GM12873 (cell line): ENCODE results near the gene OXNAD1.

Experiments
- TF ChIP-seq, protein P1 (sequence below): IDR thresholded peaks from 2 replicates; pipeline ENCODE4 v1.5.1; 2012; ENCODE audit warnings: low read depth, mild to moderate bottlenecking, moderate library complexity, low read length, control low read depth; ENCODE audit not compliant: insufficient read depth; ENCODE audit errors: missing control alignments

OXNAD1 gene

DNA sequence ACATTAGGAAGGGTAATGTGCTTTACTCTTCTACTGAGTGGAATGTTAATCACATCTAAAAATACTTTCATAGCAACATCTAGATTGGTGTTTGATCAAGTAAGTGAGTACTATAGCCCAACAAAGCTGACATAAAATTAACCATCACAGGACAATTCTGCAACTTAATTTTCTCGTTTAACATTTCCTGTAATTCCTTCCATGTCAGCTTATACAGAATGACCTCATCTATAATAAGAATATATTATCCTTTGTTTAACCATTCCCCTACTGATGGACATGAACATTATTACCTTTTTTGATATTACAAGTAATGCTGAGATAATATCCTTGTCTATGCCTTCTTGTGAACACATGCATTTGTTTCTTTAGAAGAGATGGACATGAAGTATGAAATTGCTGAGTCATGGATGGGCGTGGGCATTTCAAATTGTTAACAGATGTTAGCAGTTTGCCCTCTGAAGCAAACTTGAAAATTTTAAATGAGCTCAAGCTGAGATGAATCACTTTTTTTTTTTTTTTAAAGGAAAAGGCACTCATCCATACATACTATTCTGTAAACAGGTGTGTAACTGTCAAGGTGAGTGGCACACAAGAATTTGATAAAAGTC is 85.1 kb downstream of the OXNAD1 start:
- TF ChIP-seq, protein P1, sequence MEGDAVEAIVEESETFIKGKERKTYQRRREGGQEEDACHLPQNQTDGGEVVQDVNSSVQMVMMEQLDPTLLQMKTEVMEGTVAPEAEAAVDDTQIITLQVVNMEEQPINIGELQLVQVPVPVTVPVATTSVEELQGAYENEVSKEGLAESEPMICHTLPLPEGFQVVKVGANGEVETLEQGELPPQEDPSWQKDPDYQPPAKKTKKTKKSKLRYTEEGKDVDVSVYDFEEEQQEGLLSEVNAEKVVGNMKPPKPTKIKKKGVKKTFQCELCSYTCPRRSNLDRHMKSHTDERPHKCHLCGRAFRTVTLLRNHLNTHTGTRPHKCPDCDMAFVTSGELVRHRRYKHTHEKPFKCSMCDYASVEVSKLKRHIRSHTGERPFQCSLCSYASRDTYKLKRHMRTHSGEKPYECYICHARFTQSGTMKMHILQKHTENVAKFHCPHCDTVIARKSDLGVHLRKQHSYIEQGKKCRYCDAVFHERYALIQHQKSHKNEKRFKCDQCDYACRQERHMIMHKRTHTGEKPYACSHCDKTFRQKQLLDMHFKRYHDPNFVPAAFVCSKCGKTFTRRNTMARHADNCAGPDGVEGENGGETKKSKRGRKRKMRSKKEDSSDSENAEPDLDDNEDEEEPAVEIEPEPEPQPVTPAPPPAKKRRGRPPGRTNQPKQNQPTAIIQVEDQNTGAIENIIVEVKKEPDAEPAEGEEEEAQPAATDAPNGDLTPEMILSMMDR = no peak

DNA sequence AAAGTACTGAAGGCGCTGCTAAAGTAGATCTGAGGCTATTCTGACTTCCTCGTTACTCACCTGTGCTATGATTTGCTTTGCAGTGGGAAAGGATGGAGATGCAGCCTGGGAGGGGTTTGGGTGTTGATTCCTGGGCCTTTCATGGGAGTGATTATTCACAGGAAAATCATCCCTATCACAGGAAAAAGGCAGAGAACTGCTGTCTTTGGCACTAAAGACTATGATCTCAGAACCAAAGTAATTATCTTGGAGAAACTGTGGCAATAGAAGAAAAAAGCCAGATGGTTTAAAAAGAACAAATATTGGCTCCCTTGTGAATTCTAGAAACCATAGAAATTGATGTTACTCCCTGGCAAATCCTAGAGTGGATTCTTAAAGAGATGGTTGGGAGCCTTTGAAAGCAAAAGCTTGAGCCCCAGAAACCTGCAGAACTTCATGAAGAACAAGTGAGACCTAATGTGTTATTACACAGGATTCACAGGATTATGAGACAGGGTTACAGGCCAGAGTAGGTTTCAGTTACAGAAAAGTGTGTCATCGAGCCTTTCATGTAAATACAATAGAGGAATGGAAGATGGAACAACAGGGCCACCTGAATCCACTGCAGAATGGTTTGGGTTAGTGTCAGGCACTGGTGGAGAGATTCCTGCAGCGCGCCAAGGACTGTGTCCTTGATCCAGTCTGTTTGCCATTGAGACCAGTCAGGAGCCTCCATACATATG is 85.7 kb downstream of the OXNAD1 start:
- TF ChIP-seq, protein P1 = no peak

DNA sequence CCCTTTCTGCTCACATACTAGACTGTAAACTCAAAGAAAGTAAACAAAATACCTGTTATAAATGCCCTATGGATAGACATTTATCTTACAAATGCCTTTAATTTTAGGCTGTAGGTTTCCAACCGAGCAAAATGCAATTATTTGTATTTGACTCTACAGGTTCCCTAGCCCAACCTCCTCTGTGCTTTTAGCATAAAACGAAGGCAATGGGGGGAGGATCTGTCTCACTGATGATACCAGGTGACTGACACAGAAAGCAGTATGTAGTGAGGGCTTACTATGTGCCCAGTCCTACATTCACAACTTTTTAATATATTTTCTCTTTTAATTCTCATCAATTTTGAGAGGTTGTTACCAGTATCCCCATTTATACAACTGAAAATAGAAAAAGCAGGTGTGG is 87.4 kb downstream of the OXNAD1 start:
- TF ChIP-seq, protein P1 = no peak

DNA sequence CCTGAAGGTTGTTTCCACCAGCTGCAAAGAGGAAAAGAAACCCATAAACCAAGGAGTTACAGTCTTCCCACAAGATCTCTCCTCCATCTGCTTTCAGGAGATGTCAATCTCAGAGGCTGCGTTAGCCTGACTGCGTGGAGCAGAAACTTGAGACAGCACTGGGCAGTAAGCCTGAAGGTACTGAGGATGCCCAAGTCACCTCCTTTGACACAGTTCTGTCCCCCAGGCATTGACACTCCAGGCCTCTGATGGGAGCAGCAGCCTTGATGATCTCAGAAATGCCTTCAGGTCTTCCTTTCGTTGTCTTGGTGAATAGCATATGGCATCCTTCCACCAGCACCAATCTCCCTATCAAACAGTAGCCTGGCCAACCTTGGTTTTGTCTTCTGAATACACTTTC is 89.3 kb downstream of the OXNAD1 start:
- TF ChIP-seq, protein P1 = no peak
